Stimulated activated CD4-positive, alpha-beta T cell treated with anti-CD3 and anti-CD28 coated beads, Interleukin-1b, Interleukin-23, amount 100 ng/mL, for 48 hours (primary cell): ENCODE results near the gene PTN.
"Not testable (repeated sequence)": the region's sequence is repeated elsewhere in the genome, so short reads cannot be mapped to it uniquely, and the experiment has no call there.

Experiments
- DNase-seq: peaks from one replicate; pipeline ENCODE4 v3.0.0-alpha.2; 2020

The PTN gene

DNA sequence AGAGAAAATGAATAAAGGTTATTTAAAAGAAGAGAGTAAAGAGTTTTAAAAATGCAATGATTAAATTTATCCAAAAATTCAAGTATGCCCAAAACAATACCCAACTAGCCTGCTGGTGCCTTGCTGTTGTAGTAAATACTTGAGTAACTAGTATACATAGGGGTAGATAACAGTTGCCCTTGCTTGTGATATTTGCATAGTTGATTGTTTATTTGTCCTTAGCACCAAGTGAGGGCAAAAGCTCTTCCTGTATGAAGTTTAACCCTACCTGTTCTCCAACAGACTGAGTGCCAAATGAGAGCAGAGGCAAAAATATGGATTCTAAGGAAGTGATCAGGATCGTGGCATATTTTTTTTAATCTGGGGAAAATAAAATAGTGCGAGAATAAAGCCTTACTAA lies 85.0 kb downstream of the PTN start:
- DNase-seq, result no peak

DNA sequence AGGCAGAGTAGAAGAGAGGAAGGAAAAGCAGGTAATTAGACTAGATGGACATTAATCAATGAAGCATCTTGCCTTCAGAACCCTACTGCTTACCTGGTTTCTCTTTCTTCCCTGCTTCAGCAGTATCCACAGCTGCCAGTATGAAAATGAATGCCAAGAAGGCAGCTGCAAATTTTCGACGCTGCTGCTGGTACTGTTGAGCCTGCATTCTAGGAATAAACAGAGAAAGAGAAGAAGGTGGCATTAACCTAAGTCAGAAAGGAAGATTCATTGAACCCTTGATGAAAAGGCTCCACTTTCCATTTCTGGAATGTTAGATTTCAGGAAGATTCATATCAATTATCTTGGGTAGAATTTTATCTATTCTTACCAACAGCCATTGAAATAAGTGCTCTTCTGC lies 88.8 kb downstream of the PTN start:
- DNase-seq, result no peak

GRCh38 chr7:137245890-137246289 lies 97.6 kb downstream of the PTN start:
- no peak for DNase-seq

- DNase-seq, result no peak
Observed at GRCh38 chr7:137245186-137245585, 98.3 kb downstream of the PTN start.

- no peak for DNase-seq
Observed at GRCh38 chr7:137243741-137244140, 99.8 kb downstream of the PTN start.

GRCh38 chr7:137242616-137243015 lies 100.9 kb downstream of the PTN start:
- DNase-seq, result no peak

GRCh38 chr7:137241655-137242360 lies 101.7 kb downstream of the PTN start:
- no peak for DNase-seq

DNA sequence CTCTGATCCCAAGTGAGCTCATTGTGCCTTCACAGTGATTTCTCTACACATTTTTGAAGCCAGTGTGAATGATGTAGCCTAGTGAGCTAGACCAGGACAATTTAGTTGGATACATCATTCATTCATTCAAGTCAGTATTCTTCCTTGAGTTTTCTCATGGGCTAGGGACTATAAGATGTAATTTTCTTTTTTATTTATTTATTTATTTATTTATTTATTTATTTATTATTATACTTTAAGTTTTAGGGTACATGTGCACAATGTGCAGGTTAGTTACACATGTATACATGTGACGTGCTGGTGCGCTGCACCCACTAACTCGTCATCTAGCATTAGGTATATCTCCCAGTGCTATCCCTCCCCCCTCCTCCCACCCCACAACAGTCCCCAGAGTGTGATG lies 104.3 kb downstream of the PTN start:
- not testable (repeated sequence) for DNase-seq

DNA sequence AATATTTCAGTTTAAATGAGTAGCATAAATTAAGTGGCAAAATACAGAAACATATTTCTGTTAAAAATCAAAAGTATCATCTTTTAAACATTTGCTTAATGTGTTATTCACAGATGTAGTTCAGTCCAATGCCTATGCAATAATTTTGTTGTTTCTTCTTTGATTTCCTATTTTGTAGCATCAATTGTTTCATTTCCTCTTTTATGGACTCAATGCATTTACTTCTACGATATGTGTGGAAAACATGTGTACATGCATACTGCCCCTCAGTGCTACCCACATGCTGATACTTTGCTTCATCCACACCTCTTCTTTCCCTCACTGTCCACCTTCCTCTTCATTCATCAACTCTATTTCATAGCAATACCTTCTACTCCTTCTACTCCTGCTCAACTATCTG lies 108.1 kb downstream of the PTN start:
- DNase-seq, result no peak

DNA sequence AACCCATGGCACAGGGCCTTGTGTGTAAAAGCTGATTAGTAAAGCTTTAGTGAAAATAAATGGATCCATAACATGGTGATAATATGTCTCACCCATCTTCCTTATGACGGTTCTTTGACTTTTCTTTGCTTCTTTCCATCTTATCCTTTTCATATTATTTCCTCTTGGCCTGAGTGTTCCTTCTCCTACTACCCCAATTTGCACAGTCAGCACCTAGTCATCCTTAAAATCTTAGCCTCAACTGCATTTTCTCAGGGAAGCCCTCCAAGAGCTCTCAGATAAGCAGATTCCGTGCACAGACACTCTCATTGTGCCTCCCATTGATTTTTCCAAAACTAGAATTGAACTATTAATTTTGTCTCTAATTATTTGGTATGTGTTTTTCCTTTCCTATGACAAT lies 112.4 kb downstream of the PTN start:
- DNase-seq, result no peak

- DNase-seq, result no peak
Observed at GRCh38 chr7:137221467-137221866, 122.1 kb downstream of the PTN start.

GRCh38 chr7:137213744-137214143 lies 129.8 kb downstream of the PTN start:
- no peak for DNase-seq

DNA sequence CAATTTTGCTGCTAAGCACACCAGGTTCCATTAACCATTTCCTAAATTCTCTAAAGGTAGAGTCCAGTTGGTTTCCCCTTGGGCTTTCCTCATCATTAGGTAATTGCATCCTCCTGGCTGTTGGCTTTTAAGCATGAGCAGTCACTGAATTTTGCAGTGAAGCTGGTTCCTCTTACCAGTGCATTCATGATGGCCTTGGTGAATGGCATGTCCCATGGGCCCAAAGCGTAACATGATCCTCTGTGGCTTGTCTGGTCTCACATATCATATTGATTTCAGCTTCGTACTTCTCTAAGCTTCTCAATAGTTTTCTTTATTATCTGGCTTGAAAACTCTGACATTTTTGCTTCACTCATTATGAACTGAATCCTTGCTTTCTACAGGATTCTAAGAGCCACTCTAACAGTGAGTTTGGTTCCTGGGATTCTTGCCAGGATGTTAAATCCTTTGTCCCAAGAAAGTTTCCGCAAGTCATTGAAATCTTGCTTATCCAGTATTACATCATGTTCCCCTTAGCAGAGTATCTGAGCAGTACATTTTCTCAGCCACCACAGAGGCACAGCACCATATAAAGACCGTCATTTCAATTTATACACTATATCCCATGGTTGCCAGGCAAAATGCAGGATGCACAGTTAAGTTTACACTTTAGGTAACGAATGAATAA lies 134.2 kb downstream of the PTN start:
- no peak for DNase-seq

DNA sequence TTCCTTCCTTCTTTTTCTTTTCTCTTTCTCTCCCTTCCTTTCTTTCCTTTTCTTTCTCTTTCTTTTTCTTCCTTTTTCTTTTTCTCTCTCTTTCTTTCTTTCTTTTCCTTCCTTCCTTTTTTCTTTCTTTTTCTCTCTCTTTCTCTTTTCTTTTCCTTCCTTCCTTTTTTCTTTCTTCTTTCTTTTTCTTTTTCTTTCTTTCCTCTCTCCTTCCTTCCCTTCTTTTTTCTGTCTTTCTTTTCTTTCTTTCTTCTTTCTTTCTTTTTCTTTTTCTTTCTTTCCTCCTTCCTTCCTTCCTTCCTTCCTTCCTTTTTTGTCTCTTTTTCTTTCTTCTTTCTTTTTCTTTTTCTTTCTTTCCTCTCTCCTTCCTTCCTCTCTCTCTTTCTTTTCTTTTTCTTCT lies 136.8 kb downstream of the PTN start:
- no peak for DNase-seq

DNA sequence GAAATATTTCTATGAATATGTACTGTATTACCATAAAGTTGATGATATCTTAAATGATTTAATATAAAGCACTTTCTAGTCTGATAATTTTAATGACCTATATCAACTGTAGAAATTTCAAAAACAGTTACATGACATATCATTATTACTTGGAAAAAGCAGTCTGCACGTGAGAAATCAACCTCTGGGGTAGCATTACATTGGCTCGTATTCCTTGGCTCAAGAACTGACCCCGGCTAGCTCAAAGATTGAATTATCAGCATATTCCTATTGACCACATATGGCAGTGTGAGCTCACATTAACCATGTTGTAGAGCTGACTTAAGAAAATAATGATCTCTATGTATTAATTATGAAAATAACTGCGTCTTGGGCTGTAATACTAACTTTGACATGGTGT lies 139.3 kb downstream of the PTN start:
- DNase-seq, result no peak

DNA sequence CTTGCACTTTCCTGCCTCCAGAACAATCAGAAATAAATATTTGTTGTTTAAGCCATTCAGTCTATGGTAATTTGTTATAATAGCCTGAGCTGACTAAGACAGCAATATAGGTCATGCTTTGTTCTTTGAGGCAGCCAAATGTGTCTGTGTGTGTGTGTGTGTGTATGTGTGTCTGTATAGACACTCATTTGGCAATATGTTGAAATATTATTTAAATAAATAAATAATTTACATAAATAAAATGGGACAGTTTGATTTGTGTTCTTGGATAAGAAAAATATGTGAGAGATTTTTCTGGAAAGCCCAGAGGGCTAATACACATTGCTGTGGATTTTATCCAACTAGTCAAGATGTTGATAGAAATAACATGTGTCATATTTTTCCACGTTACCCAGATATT lies 140.2 kb downstream of the PTN start:
- no peak for DNase-seq

GRCh38 chr7:137196648-137197047 lies 146.9 kb downstream of the PTN start:
- DNase-seq, result no peak

DNA sequence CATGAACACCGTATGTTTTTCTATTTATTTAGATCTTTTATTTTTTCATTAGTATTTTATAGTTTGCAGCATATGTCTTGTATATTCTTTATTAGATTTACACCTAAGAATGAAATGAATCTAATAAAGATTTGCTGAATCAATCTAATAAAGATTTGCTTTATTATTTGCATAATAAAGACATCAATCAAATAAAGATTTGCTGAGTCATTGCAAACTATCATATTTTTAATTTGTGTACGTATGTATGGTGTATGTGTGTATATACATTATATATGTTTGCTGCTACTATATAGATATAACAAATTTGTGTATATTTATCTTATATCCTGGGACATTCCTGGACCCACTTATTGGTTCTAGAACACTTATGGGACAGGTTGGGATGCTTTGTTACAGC lies 147.5 kb downstream of the PTN start:
- no peak for DNase-seq

DNA sequence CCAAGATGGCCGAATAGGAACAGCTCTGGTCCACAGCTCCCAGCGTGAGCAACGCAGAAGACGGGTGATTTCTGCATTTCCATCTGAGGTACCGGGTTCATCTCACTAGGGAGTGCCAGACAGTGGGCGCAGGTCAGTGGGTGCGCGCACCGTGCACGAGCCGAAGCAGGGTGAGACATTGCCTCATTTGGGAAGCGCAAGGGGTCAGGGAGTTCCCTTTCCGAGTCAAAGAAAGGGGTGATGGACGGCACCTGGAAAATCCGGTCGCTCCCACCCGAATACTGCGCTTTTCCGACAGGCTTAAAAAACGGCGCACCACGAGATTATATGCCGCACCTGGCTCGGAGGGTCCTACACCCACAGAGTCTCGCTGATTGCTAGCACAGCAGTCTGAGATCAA lies 161.9 kb downstream of the PTN start:
- DNase-seq, result not testable (repeated sequence)
